Right cardiac atrium (tissue), 5 donors: ENCODE measurements around the gene UQCRC1. TPM values are rescaled to one million over a fixed set of nuclear protein-coding genes. Genes with fewer than 3 reads are reported as not detected.

Source experiments
- ATAC-seq, 2 donors: fragments of 200-7000 bp; cut with Tn5 transposase; one replicate each; pipeline versions ENCODE4 v1.8.0 to v1.9.1; 2020; ENCODE audit warnings: moderate library complexity in 2 of 2, mild to moderate bottlenecking in 1 of 2
- DNase-seq, 3 donors: peaks; one replicate each; pipeline ENCODE4 v3.0.0-alpha.2; 2020
- H3K27ac ChIP-seq: one replicate; pipeline ENCODE4 v1.5.1; 2013; ENCODE audit warnings: mild to moderate bottlenecking, low read length, control low read depth, moderate library complexity
- H3K27me3 ChIP-seq: one replicate; pipeline ENCODE4 v1.6.1; 2013; ENCODE audit not compliant: control insufficient read depth, insufficient read depth
- H3K4me1 ChIP-seq: one replicate; pipeline ENCODE4 v1.6.1; 2013; ENCODE audit warnings: low read length; ENCODE audit not compliant: control insufficient read depth, insufficient read depth
- H3K4me3 ChIP-seq: one replicate; pipeline ENCODE4 v1.5.1; 2013; ENCODE audit warnings: low read length, control low read depth
- H3K9me3 ChIP-seq: one replicate; pipeline ENCODE4 v1.6.1; 2013; ENCODE audit warnings: low read length; ENCODE audit not compliant: control insufficient read depth
- WGBS: extraction: QIAGEN DNeasy Blood & Tissue Kit; methylation state at CpG from one replicate; pipeline ENCODE4 v1.1.7; 2013; 5-methylcytosine and 5-hydroxymethylcytosine counted together
- intact Hi-C, 4 donors: fragments of 100-400 bp; cut with DNase I; formaldehyde crosslinking; loops; one replicate each; pipeline versions ENCODE4 v1.11.0 to v1.14.0; 2022 to 2023
- polyA plus RNA-seq: library from polyadenylated mRNA; stranded (reverse); fragments of 200-250 nt; gene quantifications from one replicate; pipeline ENCODE4 v1.2.3, GENCODE V29; 2013
- total RNA-seq, 4 donors: library from RNA; stranded (reverse); fragmentation: NEBNext Ultra II Directional; extraction: Animal tissue kit (Norgen Biotek cat#: 25700); gene quantifications; one replicate each; pipeline ENCODE4 v1.2.1, GENCODE V29; 2021
- donor health status: healthy with polysubstance abuse.
- donor health status: DM: no; HTN: yes; CAD: no.
- donor health status: DM: no; HTN: no; CAD: no.
- donor health status: DM: no; HTN: yes; CAD: no; lungs with severe emphysema.
- donor health status: DM: yes; HTN: yes; CAD: no.

UQCRC1 gene
- total and polyA plus RNA-seq, 5 donors, result 622 to 865 (median 649) TPM

GRCh38 chr3:48597408-48597800, 12.0 kb downstream of the UQCRC1 start:
- Histone ChIP-seq H3K4me1 (peaks cover 25% of the 10 kb centered on the region), H3K27me3 (no peaks in the 10 kb centered on the region), H3K4me3 (no peak overlapping the region), H3K27ac (peak overlapping the region; percentile 94), H3K9me3 (no peaks in the 10 kb centered on the region)
- intact Hi-C loops, result no loop called here
- ATAC-seq, result no peak
- 69% methylated on average over 6 of the region's 6 CpGs for WGBS
- peak; percentile 8 to 45 (median 43) for DNase-seq

- peak overlapping the region; percentile 94 for H3K27ac ChIP-seq
- H3K9me3 ChIP-seq, result no peaks in the 10 kb centered on the region
- ATAC-seq (peak in 1 of 2 donors; percentile 1), DNase-seq (peak in 1 of 3 donors; percentile 33)
- WGBS, result 65% methylated on average over 8 of the region's 8 CpGs
- intact Hi-C loops, result no loop called here
- H3K4me1 ChIP-seq, result peaks cover 25% of the 10 kb centered on the region
- no peaks in the 10 kb centered on the region for H3K27me3 ChIP-seq
- H3K4me3 ChIP-seq, result no peak overlapping the region
Observed at GRCh38 chr3:48596676-48597407, 12.6 kb downstream of the UQCRC1 start.

GRCh38 chr3:48596157-48596556, 13.3 kb downstream of the UQCRC1 start:
- peak overlapping the region; percentile 94 for H3K27ac ChIP-seq
- H3K4me3 ChIP-seq, result no peak overlapping the region
- ATAC-seq, result peak in 1 of 2 donors; percentile 2
- H3K4me1 ChIP-seq, result peaks cover 25% of the 10 kb centered on the region
- intact Hi-C loops, result no loop called here
- 58% methylated on average over 5 of the region's 5 CpGs for WGBS
- no peaks in the 10 kb centered on the region for H3K27me3 ChIP-seq
- peak in 2 of 3 donors; percentile 31 to 41 for DNase-seq
- H3K9me3 ChIP-seq, result no peaks in the 10 kb centered on the region

- ATAC-seq (peak in 1 of 2 donors; percentile 12), DNase-seq (peak; percentile 66 to 69 (median 67))
- Histone ChIP-seq H3K27me3 (no peaks in the 10 kb centered on the region), H3K4me1 (peaks cover 25% of the 10 kb centered on the region), H3K9me3 (no peaks in the 10 kb centered on the region), H3K4me3 (no peak overlapping the region), H3K27ac (peak overlapping the region; percentile 94)
- intact Hi-C loops, result no loop called here
- 38% methylated on average over 10 of the region's 10 CpGs for WGBS
Observed at GRCh38 chr3:48595526-48596121, 13.8 kb downstream of the UQCRC1 start.

GRCh38 chr3:48595075-48595525, 14.3 kb downstream of the UQCRC1 start, which contains the start of gene COL7A1:
TSS of gene COL7A1 (minus strand) at chr3:48595329. CDS start at chr3:48595159, 170 bp downstream.
- intact Hi-C loops, result no loop called here
- Histone ChIP-seq H3K9me3 (no peaks in the 10 kb centered on the region), H3K4me3 (peak within 1 kb of the TSS; percentile 2), H3K4me1 (peaks cover 25% of the 10 kb centered on the region), H3K27me3 (no peaks in the 10 kb centered on the region), H3K27ac (peak within 1 kb of the TSS; percentile 94)
- no peak for ATAC-seq
- DNase-seq, result peak in 2 of 3 donors; percentile 69 to 74
- 3% methylated on average over 35 of the region's 35 CpGs for WGBS

- Histone ChIP-seq H3K4me1 (peaks cover 21% of the 10 kb centered on the region), H3K9me3 (no peaks in the 10 kb centered on the region), H3K27ac (no peak overlapping the region), H3K27me3 (no peaks in the 10 kb centered on the region), H3K4me3 (peak overlapping the region; percentile 2)
- intact Hi-C loops, result no loop called here
- peak in 2 of 3 donors; percentile 61 to 68 for DNase-seq
- 36% methylated on average over 39 of the region's 39 CpGs for WGBS
- no peak for ATAC-seq
Observed at GRCh38 chr3:48594417-48595049, 14.9 kb downstream of the UQCRC1 start.

GRCh38 chr3:48593337-48593736, 16.1 kb downstream of the UQCRC1 start:
- intact Hi-C loops, result no loop called here
- 92% methylated on average over 9 of the region's 9 CpGs for WGBS

GRCh38 chr3:48592519-48593087, 16.8 kb downstream of the UQCRC1 start:
- intact Hi-C loops, result no loop called here
- DNase-seq (peak in 2 of 3 donors; percentile 45 to 46), ATAC-seq (no peak)
- no peaks in the 10 kb centered on the region for H3K9me3 ChIP-seq
- 90% methylated on average over 21 of the region's 21 CpGs for WGBS
- no peak overlapping the region for H3K4me3 ChIP-seq
- no peak overlapping the region for H3K27ac ChIP-seq
- no peaks in the 10 kb centered on the region for H3K27me3 ChIP-seq
- H3K4me1 ChIP-seq, result peaks cover 10% of the 10 kb centered on the region

More at GRCh38 chr3:48593337-48593736, 16.1 kb downstream of the UQCRC1 start:
- Histone ChIP-seq H3K9me3 (no peaks in the 10 kb centered on the region), H3K27me3 (no peaks in the 10 kb centered on the region), H3K4me1 (peaks cover 14% of the 10 kb centered on the region), H3K4me3 (no peak overlapping the region), H3K27ac (no peak overlapping the region)
- no peak for ATAC-seq
- peak in 1 of 3 donors; percentile 37 for DNase-seq

- H3K27me3 ChIP-seq, result no peaks in the 10 kb centered on the region
- no peaks in the 10 kb centered on the region for H3K9me3 ChIP-seq
- H3K27ac ChIP-seq, result no peak overlapping the region
- no peak for DNase-seq
- intact Hi-C loops, result no loop called here
- H3K4me1 ChIP-seq, result peaks cover 10% of the 10 kb centered on the region
- H3K4me3 ChIP-seq, result no peak overlapping the region
- ATAC-seq, result no peak
- 90% methylated on average over 22 of the region's 22 CpGs for WGBS
Observed at GRCh38 chr3:48591886-48592518, 17.4 kb downstream of the UQCRC1 start.

GRCh38 chr3:48591436-48591835, 18.0 kb downstream of the UQCRC1 start:
- DNase-seq (peak in 1 of 3 donors; percentile 47), ATAC-seq (no peak)
- no peaks in the 10 kb centered on the region for H3K9me3 ChIP-seq
- H3K4me1 ChIP-seq, result peaks cover 6% of the 10 kb centered on the region
- intact Hi-C loops, result no loop called here
- no peaks in the 10 kb centered on the region for H3K27me3 ChIP-seq
- WGBS, result 88% methylated on average over 14 of the region's 14 CpGs
- H3K4me3 ChIP-seq, result no peak overlapping the region
- H3K27ac ChIP-seq, result no peak overlapping the region
